Brain pericyte (primary cell): ENCODE measurements around the gene SFSWAP.

ENCODE experiments used
- DNase-seq: peaks from one replicate; pipeline ENCODE4 v3.0.0-alpha.2; 2012; ENCODE audit warnings: low read depth, low spot score

SFSWAP gene

GRCh38 chr12:131833288-131833895, 122.5 kb downstream of the SFSWAP start:
- no peak for DNase-seq

GRCh38 chr12:131833896-131834641, 123.2 kb downstream of the SFSWAP start:
- no peak for DNase-seq

- no peak for DNase-seq
Measured at GRCh38 chr12:131834798-131835615, 124.1 kb downstream of the SFSWAP start.

- DNase-seq = no peak
Measured at GRCh38 chr12:131835616-131836171, 124.8 kb downstream of the SFSWAP start.

- no peak for DNase-seq
Measured at GRCh38 chr12:131836193-131836592, 125.3 kb downstream of the SFSWAP start.

- DNase-seq = no peak
Measured at GRCh38 chr12:131836714-131837397, 126.0 kb downstream of the SFSWAP start.

- no peak for DNase-seq
Measured at GRCh38 chr12:131840643-131841416, 129.9 kb downstream of the SFSWAP start.

- DNase-seq = no peak
Measured at GRCh38 chr12:131841547-131841946, 130.7 kb downstream of the SFSWAP start.

- DNase-seq = no peak
Measured at GRCh38 chr12:131842169-131842568, 131.3 kb downstream of the SFSWAP start.

- no peak for DNase-seq
Measured at GRCh38 chr12:131843527-131843926, 132.6 kb downstream of the SFSWAP start.

GRCh38 chr12:131844140-131844539, 133.2 kb downstream of the SFSWAP start:
- no peak for DNase-seq

- DNase-seq = no peak
Measured at GRCh38 chr12:131844656-131845055, 133.8 kb downstream of the SFSWAP start.

GRCh38 chr12:131845121-131845520, 134.2 kb downstream of the SFSWAP start:
- DNase-seq = no peak

- DNase-seq = no peak
Measured at GRCh38 chr12:131847456-131847855, 136.6 kb downstream of the SFSWAP start.

- DNase-seq = no peak
Measured at GRCh38 chr12:131848753-131849152, 137.9 kb downstream of the SFSWAP start.
